Liver (tissue), 3 donors: ENCODE data around the gene ENOPH1.

Experiments
- ATF3 ChIP-seq: IDR thresholded peaks from 2 replicates; pipeline ENCODE4 v1.6.1; 2016; ENCODE audit warnings: antibody characterized with exemption
- FOXA2 ChIP-seq: IDR thresholded peaks from 2 replicates; pipeline ENCODE4 v1.6.1; 2016; ENCODE audit warnings: antibody characterized with exemption
- GABPA ChIP-seq, 2 donors: IDR thresholded peaks in 1 of 2; conservative IDR thresholded peaks in 1 of 2; 2 replicates each; pipeline ENCODE4 v1.6.1; 2016; ENCODE audit warnings: antibody characterized with exemption in 2 of 2, mild to moderate bottlenecking in 1 of 2, moderate library complexity in 1 of 2
- RXRA ChIP-seq, 2 donors: IDR thresholded peaks; 2 replicates each; pipeline ENCODE4 v1.6.1; 2017 to 2018; ENCODE audit warnings: antibody characterized with exemption in 2 of 2, mild to moderate bottlenecking in 1 of 2
- ZBTB33 ChIP-seq: IDR thresholded peaks from 2 replicates; pipeline ENCODE4 v1.6.1; 2016; ENCODE audit warnings: antibody characterized with exemption
- TF ChIP-seq, protein P1 (sequence below): fragments of 150-350 bp; IDR thresholded peaks from 2 replicates; pipeline ENCODE4 v1.5.1; 2017; ENCODE audit warnings: improper control_type of control experiment, low read depth, low read length; ENCODE audit not compliant: missing input control
- donor health status: healthy.
- donor health status: healthy.

DNA sequence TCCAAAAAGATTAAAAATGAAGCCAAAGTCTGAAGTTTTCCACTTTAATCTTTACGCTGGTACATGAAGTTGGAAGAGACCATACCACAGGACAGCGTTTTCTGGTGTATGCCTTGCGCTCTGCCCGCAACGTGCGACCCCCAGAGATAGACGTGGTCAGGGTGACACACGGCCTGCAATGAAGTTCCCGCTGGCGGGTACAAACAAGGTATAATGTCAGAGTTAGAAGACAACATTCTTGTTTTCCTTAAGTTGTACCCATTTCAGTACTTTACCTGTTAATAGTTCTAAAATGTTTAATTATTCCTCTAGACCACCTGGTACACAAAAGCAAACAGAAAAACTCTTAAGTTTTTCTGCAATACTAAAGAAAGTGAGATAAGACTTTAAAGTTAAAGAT is 4.9 kb upstream of the ENOPH1 start:
- TF ChIP-seq ZBTB33 (no peak), GABPA (IDR thresholded peaks at IDR 0.05 in 1 of 2, conservative IDR thresholded peaks at IDR 0.05 in 1 of 2) (no peak), ATF3 (no peak), FOXA2 (no peak), RXRA (IDR thresholded peaks at IDR 0.05) (no peak)
- TF ChIP-seq, protein P1, sequence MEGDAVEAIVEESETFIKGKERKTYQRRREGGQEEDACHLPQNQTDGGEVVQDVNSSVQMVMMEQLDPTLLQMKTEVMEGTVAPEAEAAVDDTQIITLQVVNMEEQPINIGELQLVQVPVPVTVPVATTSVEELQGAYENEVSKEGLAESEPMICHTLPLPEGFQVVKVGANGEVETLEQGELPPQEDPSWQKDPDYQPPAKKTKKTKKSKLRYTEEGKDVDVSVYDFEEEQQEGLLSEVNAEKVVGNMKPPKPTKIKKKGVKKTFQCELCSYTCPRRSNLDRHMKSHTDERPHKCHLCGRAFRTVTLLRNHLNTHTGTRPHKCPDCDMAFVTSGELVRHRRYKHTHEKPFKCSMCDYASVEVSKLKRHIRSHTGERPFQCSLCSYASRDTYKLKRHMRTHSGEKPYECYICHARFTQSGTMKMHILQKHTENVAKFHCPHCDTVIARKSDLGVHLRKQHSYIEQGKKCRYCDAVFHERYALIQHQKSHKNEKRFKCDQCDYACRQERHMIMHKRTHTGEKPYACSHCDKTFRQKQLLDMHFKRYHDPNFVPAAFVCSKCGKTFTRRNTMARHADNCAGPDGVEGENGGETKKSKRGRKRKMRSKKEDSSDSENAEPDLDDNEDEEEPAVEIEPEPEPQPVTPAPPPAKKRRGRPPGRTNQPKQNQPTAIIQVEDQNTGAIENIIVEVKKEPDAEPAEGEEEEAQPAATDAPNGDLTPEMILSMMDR: no peak
